Measurements from ENCODE around the gene UBE2E1. TPM values are rescaled to one million over a fixed set of nuclear protein-coding genes. Genes with fewer than 3 reads are reported as not detected.
A peak's percentile ranks its signal among the peaks of the same experiment; 100 is the strongest.

Gene UBE2E1
- total and polyA plus RNA-seq, 2 experiments from 2014 or later: 9.0 to 65.3 TPM

DNA sequence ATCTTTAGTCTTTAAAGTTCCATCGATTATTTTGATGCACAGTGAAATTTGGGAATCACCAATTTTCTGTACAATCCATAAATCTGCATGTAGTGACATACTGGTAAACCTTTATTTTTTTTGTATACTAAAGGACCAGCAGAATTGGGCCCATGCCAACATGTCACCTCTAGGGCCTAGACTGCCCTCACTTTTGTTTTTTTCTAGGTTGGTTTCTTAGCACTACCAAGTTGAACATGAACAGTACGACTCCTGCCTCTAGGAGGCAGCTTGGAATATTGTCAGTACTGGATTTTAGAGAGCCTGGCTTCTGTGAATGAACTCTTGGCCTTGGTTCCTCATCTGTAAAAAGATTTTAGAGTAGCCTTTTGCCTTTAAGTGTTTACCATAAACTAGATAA, 78.7 kb downstream of the UBE2E1 start:
- H3K27me3 ChIP-seq (replicated peaks; ENCODE audit: insufficient read depth): no peaks in the 10 kb centered on the region
- no peak overlapping the region for H2AFZ ChIP-seq
- DNase-seq: peak; percentile 22
- no peak overlapping the region for H3K4me2 ChIP-seq (ENCODE audit: unreplicated experiment)
- in situ Hi-C loops (cut with MboI): no loop called here
- peaks cover 8% of the 10 kb centered on the region; the same call in 1 of the 2 replicates for H3K4me1 ChIP-seq (ENCODE audit: insufficient read depth)
- WGBS, 2 experiments (ENCODE audit: low coverage in 1 of 2, low lambda C conversion rate in 2 of 2, missing lambda C conversion rate in 2 of 2): 97 to 100% methylated on average over 2 of the region's 2 CpGs
- H3K9ac ChIP-seq: no peak overlapping the region
- TF ChIP-seq EZH2 (IDR thresholded peaks at IDR 0.05; ENCODE audit: insufficient read depth, poor library complexity, severe bottlenecking): no peak
- no peaks in the 10 kb centered on the region for H3K36me3 ChIP-seq (ENCODE audit: low read depth)
- peaks cover 74% of the 10 kb centered on the region for H3K79me2 ChIP-seq (ENCODE audit: insufficient read depth)
- H3K27ac ChIP-seq: no peak overlapping the region
- H4K20me1 ChIP-seq (ENCODE audit: insufficient read depth): no peaks in the 10 kb centered on the region
- H3K9me2 ChIP-seq (ENCODE audit: insufficient read depth): no peaks in the 10 kb centered on the region
- no peaks in the 10 kb centered on the region; the same call in 1 of the 2 replicates for H3F3A ChIP-seq (ENCODE audit: insufficient read depth)
- no peaks in the 10 kb centered on the region for H3K9me3 ChIP-seq (ENCODE audit: low read depth)
- no peak overlapping the region for H3K4me3 ChIP-seq

GRCh38 chr3:23885210-23885609, 79.5 kb downstream of the UBE2E1 start:
- TF ChIP-seq EZH2phosphoT487 (IDR thresholded peaks at IDR 0.05; ENCODE audit: insufficient read depth, low read depth) (no peak), EZH2 (IDR thresholded peaks at IDR 0.05; ENCODE audit: insufficient read depth, poor library complexity, severe bottlenecking) (no peak)
- Histone ChIP-seq H4K20me1 (ENCODE audit: insufficient read depth) (no peaks in the 10 kb centered on the region), H3K79me2 (ENCODE audit: insufficient read depth) (peaks cover 68% of the 10 kb centered on the region), H2AFZ (no peak overlapping the region), H3K4me2 (ENCODE audit: unreplicated experiment) (no peak overlapping the region), H3K4me3 (no peak overlapping the region), H3K27ac (no peak overlapping the region), H3K9me3 (ENCODE audit: low read depth) (no peaks in the 10 kb centered on the region), H3F3A (ENCODE audit: insufficient read depth) (no peaks in the 10 kb centered on the region; the same call in 1 of the 2 replicates), H3K36me3 (ENCODE audit: low read depth) (no peaks in the 10 kb centered on the region; the same call in 1 of the 2 replicates), H3K27me3 (replicated peaks; ENCODE audit: insufficient read depth) (no peaks in the 10 kb centered on the region), H3K9ac (no peak overlapping the region), H3K9me2 (ENCODE audit: insufficient read depth) (no peaks in the 10 kb centered on the region), H3K4me1 (ENCODE audit: insufficient read depth) (peaks cover 10% of the 10 kb centered on the region; the same call in 1 of the 2 replicates)
- WGBS, 2 experiments (ENCODE audit: low coverage in 1 of 2, low lambda C conversion rate in 2 of 2, missing lambda C conversion rate in 2 of 2): 87 to 91% methylated on average over 6 of the region's 6 CpGs
- in situ Hi-C loops (cut with MboI): no loop called here
- DNase-seq: no peak

DNA sequence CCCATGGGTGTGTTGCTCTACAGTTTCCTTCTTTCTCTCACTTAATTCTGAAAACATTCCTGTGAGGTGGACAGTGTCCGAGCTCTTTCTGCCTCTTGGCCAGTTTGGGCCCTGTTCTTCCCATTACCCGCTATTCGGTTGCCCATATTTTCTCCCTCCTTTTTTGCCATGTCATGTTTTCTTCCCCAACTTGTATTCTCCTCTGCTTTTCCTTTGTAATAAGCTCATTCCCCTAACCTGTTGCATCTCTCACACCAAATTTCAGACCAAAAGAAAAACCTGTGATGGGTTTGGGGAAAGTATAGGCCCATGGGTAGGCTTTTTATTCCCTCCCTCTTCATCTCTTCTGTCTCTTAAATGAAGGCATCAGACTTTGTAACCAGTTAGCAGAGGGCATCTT, 80.6 kb downstream of the UBE2E1 start:
- Histone ChIP-seq H3K9me2 (ENCODE audit: insufficient read depth) (no peaks in the 10 kb centered on the region), H3K79me2 (ENCODE audit: insufficient read depth) (peaks cover 57% of the 10 kb centered on the region), H2AFZ (no peak overlapping the region), H3K36me3 (ENCODE audit: low read depth) (peaks cover 3% of the 10 kb centered on the region; the same call in 1 of the 2 replicates), H3K4me1 (ENCODE audit: insufficient read depth) (peaks cover 10% of the 10 kb centered on the region; the same call in 1 of the 2 replicates), H3K9me3 (ENCODE audit: low read depth) (no peaks in the 10 kb centered on the region), H3K27ac (no peak overlapping the region), H3K27me3 (replicated peaks; ENCODE audit: insufficient read depth) (no peaks in the 10 kb centered on the region), H3K4me3 (no peak overlapping the region), H3K9ac (no peak overlapping the region), H3F3A (ENCODE audit: insufficient read depth) (no peaks in the 10 kb centered on the region; the same call in 1 of the 2 replicates), H4K20me1 (ENCODE audit: insufficient read depth) (no peaks in the 10 kb centered on the region), H3K4me2 (ENCODE audit: unreplicated experiment) (no peak overlapping the region)
- in situ Hi-C loops (cut with MboI): no loop called here
- no peak for TF ChIP-seq EZH2 (IDR thresholded peaks at IDR 0.05; ENCODE audit: insufficient read depth, poor library complexity, severe bottlenecking)
- no peak for TF ChIP-seq EZH2phosphoT487 (IDR thresholded peaks at IDR 0.05; ENCODE audit: insufficient read depth, low read depth)
- no peak for DNase-seq
- 94 to 96% methylated on average over 3 of the region's 3 CpGs for WGBS, 2 experiments (ENCODE audit: low coverage in 1 of 2, low lambda C conversion rate in 2 of 2, missing lambda C conversion rate in 2 of 2)

DNA sequence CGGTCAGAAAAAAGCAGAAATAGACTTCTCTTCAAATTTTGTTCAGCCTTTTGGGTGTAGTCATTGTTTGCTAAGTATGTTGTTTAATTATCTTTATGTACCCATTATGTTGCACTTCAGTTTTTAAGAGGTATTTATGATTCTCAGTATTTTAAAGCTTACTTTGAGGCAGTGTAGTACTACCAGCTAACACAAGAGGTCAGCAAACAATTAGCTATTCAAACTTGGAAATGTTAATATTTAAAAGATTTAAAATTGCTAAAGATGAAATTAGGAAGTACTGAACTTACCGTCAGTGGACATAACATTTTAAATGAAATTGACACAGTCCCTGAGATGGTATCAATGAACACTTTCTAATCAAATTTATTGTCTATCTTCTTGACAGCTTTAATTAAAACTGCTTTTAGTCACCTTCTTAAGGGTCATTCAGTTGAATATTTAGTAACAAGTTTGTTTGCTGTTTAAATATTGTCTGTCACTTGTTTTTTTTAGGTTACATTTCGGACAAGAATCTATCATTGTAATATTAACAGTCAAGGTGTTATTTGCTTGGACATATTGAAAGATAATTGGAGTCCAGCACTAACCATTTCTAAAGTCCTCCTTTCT, 83.0 kb downstream of the UBE2E1 start:
- Histone ChIP-seq H3F3A (ENCODE audit: insufficient read depth) (no peaks in the 10 kb centered on the region; the same call in 1 of the 2 replicates), H3K4me1 (ENCODE audit: insufficient read depth) (peaks cover 10% of the 10 kb centered on the region; the same call in 1 of the 2 replicates), H4K20me1 (ENCODE audit: insufficient read depth) (no peaks in the 10 kb centered on the region), H3K36me3 (ENCODE audit: low read depth) (peaks cover 10% of the 10 kb centered on the region; the same call in 1 of the 2 replicates), H2AFZ (no peak overlapping the region), H3K27ac (no peak overlapping the region), H3K79me2 (ENCODE audit: insufficient read depth) (peaks cover 43% of the 10 kb centered on the region), H3K9me3 (ENCODE audit: low read depth) (no peaks in the 10 kb centered on the region), H3K9ac (no peak overlapping the region), H3K9me2 (ENCODE audit: insufficient read depth) (no peaks in the 10 kb centered on the region), H3K4me3 (no peak overlapping the region), H3K27me3 (replicated peaks; ENCODE audit: insufficient read depth) (no peaks in the 10 kb centered on the region), H3K4me2 (ENCODE audit: unreplicated experiment) (no peak overlapping the region)
- TF ChIP-seq EZH2phosphoT487 (IDR thresholded peaks at IDR 0.05; ENCODE audit: insufficient read depth, low read depth): no peak
- no peak for TF ChIP-seq EZH2 (IDR thresholded peaks at IDR 0.05; ENCODE audit: insufficient read depth, poor library complexity, severe bottlenecking)
- in situ Hi-C loops (cut with MboI): no loop called here
- DNase-seq: peak; percentile 51
- 51 to 56% methylated on average over 3 of the region's 3 CpGs for WGBS, 2 experiments (ENCODE audit: low coverage in 1 of 2, low lambda C conversion rate in 2 of 2, missing lambda C conversion rate in 2 of 2)

Measured in GM23248 (cell line).